ENCODE results near the gene UPK2. TPM values are rescaled to one million over a fixed set of nuclear protein-coding genes. Genes with fewer than 3 reads are reported as not detected.

The UPK2 gene
- total RNA-seq, 1 experiment from 2014 or later: 0.21 TPM

GRCh38 chr11:118914178-118914918 lies 41.8 kb upstream of the UPK2 start:
- Histone ChIP-seq H3K27me3 (ENCODE audit: control insufficient read depth, insufficient read depth, low read length) (no peaks in the 10 kb centered on the region), H3K4me3 (ENCODE audit: insufficient read depth, low read depth, low read length) (no peak overlapping the region), H3K36me3 (replicated peaks; ENCODE audit: control insufficient read depth, insufficient read depth, low read length) (no peaks in the 10 kb centered on the region)
- peak; percentile 59 for DNase-seq

DNA sequence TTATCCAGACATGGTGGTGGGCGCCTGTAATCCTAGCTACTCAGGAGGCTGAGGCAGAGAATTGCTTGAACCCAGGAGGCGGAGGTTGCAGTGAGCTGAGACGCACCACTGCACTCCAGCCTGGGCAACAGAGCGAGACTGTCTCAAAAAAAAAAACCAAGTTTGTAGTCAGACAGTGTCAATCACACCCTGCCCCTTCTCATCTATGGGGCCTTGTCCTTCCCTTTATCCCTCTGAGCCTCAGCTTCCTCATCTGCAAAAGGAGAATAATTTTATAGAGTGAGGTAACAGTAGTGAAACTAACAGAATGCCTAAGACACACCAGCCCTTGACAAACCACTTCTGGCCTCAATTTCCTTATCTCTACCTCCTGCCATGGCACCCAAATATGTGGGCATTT lies 41.1 kb upstream of the UPK2 start:
- H3K36me3 ChIP-seq (replicated peaks; ENCODE audit: control insufficient read depth, insufficient read depth, low read length): no peaks in the 10 kb centered on the region
- no peak overlapping the region for H3K4me3 ChIP-seq (ENCODE audit: insufficient read depth, low read depth, low read length)
- no peaks in the 10 kb centered on the region for H3K27me3 ChIP-seq (ENCODE audit: control insufficient read depth, insufficient read depth, low read length)
- no peak for DNase-seq

- Histone ChIP-seq H3K36me3 (replicated peaks; ENCODE audit: control insufficient read depth, insufficient read depth, low read length) (no peaks in the 10 kb centered on the region), H3K4me3 (ENCODE audit: insufficient read depth, low read depth, low read length) (no peak overlapping the region), H3K27me3 (ENCODE audit: control insufficient read depth, insufficient read depth, low read length) (no peaks in the 10 kb centered on the region)
- DNase-seq: no peak
These were observed 40.7 kb upstream of the UPK2 start for GRCh38 chr11:118915396-118915795.

DNA sequence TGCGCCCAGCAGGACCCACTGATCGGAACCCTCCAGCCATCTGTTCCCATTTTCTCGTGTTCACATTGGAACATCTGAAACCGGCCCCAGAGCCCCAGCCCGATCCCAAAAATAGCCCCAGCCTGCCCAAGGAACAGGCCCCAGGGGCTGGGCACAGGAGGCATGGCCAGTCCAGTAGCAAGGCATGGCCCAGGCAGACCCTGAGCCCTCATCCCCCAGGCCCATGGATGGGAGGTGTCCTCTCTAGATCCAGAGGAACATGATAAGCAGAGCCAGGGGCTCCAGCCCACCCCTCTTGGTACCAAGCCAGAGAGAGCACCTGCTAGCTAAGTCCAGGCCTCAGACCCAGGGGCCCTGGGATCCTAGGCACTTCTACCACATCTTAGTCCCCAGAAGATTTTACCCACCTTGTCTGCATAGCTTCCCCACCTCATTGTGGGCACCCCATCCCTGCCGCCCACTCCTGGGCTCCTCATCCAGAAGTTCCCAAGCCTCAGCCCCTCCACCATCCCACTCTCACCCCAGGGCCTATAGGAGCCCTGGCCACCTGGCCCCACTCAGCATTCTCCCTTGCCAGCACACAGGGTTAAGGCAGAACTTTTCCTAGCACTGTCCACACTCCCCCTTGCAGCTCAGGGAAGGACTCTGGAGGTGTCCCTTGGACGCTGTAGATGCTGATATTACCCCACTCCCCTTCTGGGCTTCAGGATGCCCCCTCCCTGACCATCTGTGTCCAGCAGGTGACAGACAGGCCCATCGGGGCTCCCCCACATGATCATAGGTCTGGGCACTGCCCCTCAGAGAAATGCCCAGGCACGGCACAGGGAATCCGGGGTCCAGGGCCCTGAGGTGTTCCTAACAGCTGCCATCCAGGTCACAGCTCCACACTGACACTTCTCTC lies 39.9 kb upstream of the UPK2 start:
- Histone ChIP-seq H3K36me3 (replicated peaks; ENCODE audit: control insufficient read depth, insufficient read depth, low read length) (no peaks in the 10 kb centered on the region), H3K27me3 (ENCODE audit: control insufficient read depth, insufficient read depth, low read length) (no peaks in the 10 kb centered on the region), H3K4me3 (ENCODE audit: insufficient read depth, low read depth, low read length) (no peak overlapping the region)
- DNase-seq: peak; percentile 16

GRCh38 chr11:118916842-118917388 lies 39.2 kb upstream of the UPK2 start:
- Histone ChIP-seq H3K4me3 (ENCODE audit: insufficient read depth, low read depth, low read length) (no peak overlapping the region), H3K27me3 (ENCODE audit: control insufficient read depth, insufficient read depth, low read length) (no peaks in the 10 kb centered on the region), H3K36me3 (replicated peaks; ENCODE audit: control insufficient read depth, insufficient read depth, low read length) (no peaks in the 10 kb centered on the region)
- peak; percentile 70 for DNase-seq

DNA sequence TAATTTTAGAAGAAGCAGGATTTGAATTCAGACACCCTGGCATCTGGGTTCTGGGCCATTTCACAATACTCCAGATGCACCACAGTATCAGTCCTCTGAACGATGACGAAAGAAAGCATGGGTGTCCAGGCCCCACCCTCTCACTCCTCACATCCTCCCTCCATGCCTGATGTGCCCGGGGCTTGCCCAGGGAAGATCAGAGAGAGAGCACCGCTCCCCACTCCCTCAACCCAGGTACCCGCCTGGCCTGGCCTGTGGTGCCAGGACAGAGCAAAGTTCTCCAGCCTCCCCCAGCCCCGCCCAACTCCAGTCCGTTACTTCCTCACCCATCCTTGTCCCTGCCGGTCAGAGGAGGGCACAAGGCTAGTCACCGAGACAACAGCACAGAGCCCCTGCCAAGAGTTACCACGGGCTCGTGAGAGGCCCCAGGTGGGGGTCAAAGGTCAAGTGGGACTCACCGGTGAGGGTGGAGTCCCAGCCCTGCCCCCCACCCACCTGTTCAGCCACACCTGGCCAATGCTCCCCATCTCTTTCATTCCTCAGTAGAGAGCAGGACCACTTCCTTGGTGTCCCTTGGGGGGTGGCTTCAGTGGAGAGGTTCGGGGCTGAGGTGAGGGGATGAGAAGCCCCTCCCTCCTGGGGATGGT lies 38.5 kb upstream of the UPK2 start:
- Histone ChIP-seq H3K27me3 (ENCODE audit: control insufficient read depth, insufficient read depth, low read length) (no peaks in the 10 kb centered on the region), H3K36me3 (replicated peaks; ENCODE audit: control insufficient read depth, insufficient read depth, low read length) (no peaks in the 10 kb centered on the region), H3K4me3 (ENCODE audit: insufficient read depth, low read depth, low read length) (peak overlapping the region; percentile 11; the same call in 1 of the 2 replicates)
- peak; percentile 52 for DNase-seq

DNA sequence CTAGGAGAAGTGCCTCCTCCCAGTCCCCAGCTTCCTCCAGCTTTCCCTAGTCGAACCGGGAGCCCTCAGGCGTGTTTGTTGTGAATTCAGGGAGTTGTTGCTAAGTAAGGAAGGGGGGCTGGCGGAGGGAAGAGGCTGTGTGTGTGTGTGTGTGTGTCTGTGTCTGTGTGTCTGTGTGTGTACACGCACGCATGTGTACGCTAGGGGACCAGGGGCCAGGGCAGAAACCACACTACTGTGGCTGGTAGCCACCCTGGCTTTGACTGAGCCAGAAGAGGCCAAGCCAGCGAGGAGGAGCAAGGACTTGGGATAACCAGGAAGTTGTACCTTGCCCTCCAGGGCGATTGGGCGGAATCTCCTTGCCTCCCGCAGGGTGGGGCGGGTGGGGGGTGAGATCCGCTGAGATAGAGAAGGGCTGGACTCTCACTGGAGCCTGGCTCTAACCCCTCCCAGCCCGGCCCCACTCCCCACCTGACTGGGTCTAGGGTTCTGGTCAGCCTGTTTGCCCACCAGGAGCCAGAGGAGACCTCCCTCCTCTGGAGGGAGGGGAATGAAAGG lies 37.9 kb upstream of the UPK2 start:
- peak; percentile 78 for DNase-seq
- Histone ChIP-seq H3K36me3 (replicated peaks; ENCODE audit: control insufficient read depth, insufficient read depth, low read length) (no peaks in the 10 kb centered on the region), H3K4me3 (ENCODE audit: insufficient read depth, low read depth, low read length) (peak overlapping the region; percentile 34), H3K27me3 (ENCODE audit: control insufficient read depth, insufficient read depth, low read length) (no peaks in the 10 kb centered on the region)

DNA sequence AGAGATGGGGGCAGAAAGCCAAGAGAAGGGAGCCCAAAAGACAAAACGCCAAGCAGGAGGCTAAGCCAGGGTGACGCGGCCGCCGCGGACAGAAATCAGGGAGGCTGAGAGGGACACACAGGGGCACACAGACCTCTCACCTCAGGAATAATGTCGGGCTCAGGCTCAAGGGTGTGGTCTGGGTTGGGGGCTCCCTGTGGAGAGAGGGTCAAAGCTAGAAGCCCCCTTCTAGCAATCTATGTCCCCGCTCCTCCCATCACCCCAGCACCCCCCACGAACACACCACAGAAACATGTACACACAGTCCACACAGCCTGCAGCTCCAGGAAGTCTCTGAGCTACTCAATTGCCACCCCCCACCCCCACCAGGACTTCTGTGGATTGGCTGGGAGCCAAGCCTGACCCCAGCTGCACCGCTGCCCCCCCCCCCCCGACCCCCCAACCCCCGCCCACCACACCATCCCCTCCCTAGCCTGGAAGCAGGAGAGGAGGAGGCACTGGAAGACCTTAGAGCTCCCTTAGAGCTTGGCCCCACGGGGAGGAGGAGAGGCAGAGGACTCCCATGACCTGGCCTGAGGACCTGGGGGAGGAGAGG lies 37.3 kb upstream of the UPK2 start:
- DNase-seq: no peak
- no peaks in the 10 kb centered on the region for H3K36me3 ChIP-seq (replicated peaks; ENCODE audit: control insufficient read depth, insufficient read depth, low read length)
- peak overlapping the region; percentile 34 for H3K4me3 ChIP-seq (ENCODE audit: insufficient read depth, low read depth, low read length)
- no peaks in the 10 kb centered on the region for H3K27me3 ChIP-seq (ENCODE audit: control insufficient read depth, insufficient read depth, low read length)

DNA sequence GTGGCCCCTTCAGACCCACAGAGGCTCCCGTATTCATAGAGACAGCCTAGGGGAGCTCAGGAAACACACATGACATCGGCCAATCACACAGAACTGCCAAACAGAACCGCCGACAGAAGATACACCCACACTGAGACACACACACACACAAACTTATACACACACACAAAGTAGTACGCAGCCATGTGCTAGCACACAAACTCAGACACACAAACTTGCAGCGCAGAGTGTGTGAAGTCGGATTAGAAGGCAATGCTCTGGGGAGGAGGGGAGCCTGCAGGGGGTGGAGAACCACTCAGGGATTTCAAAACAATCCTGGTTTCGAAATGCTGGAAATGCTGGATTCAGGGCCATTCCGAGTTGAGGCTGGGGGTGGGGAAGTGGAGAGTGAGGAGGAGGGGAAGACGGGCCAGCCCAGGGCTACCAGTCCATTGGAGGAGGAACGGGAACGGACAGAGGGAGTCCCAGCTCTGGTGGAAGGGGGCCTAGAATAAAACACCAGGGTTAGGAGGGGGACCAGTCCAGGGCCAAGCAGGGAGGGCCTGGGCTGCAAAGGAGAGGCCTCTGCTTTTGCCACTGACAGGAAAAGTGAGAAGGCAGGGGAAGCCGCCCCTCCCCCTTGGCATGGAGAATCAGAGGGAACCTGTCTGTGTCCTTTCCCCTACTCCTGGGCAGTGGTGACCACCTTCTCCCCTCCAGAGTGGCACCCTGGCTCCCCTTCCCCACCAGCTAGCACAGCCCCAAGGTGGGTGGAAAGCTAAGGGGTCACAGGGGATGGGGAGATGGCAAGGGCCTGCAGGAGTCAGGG lies 34.8 kb upstream of the UPK2 start:
- Histone ChIP-seq H3K36me3 (replicated peaks; ENCODE audit: control insufficient read depth, insufficient read depth, low read length) (no peaks in the 10 kb centered on the region), H3K27me3 (ENCODE audit: control insufficient read depth, insufficient read depth, low read length) (no peaks in the 10 kb centered on the region; the same call in 1 of the 2 replicates), H3K4me3 (ENCODE audit: insufficient read depth, low read depth, low read length) (peak overlapping the region; percentile 15)
- DNase-seq: peak; percentile 82

DNA sequence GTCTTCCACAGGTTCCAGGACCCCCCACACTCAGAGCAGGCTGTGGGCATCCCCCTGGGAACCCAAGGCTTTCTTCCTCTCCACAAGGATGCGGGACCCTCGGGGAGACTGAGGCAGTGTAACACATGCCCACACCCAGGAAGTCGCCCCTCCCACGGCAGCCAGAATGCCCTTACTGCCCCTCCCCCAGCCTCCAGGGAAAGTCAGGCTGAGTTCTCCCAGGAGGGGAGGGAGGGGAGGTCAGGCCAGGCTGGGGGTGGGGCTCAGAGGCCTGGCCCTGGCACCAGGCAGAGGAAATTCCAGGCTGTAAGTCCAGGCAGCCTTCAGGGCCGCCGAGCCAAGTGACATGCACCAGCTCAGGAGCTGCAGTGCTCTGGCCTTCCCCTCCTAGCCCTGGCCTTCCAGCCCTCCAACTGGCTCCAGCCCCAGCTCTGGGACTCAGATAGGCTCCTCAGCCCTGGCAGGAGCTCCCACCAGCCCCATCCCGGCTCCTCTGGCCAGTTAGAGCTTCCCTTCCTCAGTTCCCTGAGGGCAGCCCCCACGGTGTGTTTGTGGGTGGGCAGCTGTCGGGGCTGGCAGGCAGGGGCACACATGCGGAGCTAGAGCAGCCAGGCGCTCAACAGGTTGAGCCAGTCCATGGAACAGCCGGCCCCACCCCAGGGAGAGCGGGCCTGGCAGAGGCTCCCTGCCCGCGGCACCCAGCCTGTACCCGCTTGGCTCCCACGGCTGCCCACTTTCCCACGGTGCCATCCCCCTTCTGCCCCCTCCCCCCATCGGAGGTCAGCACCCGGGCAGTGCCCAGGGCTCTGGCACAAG lies 34.0 kb upstream of the UPK2 start:
- Histone ChIP-seq H3K27me3 (ENCODE audit: control insufficient read depth, insufficient read depth, low read length) (no peaks in the 10 kb centered on the region; the same call in 1 of the 2 replicates), H3K36me3 (replicated peaks; ENCODE audit: control insufficient read depth, insufficient read depth, low read length) (no peaks in the 10 kb centered on the region), H3K4me3 (ENCODE audit: insufficient read depth, low read depth, low read length) (peak overlapping the region; percentile 15)
- peak; percentile 92 for DNase-seq

DNA sequence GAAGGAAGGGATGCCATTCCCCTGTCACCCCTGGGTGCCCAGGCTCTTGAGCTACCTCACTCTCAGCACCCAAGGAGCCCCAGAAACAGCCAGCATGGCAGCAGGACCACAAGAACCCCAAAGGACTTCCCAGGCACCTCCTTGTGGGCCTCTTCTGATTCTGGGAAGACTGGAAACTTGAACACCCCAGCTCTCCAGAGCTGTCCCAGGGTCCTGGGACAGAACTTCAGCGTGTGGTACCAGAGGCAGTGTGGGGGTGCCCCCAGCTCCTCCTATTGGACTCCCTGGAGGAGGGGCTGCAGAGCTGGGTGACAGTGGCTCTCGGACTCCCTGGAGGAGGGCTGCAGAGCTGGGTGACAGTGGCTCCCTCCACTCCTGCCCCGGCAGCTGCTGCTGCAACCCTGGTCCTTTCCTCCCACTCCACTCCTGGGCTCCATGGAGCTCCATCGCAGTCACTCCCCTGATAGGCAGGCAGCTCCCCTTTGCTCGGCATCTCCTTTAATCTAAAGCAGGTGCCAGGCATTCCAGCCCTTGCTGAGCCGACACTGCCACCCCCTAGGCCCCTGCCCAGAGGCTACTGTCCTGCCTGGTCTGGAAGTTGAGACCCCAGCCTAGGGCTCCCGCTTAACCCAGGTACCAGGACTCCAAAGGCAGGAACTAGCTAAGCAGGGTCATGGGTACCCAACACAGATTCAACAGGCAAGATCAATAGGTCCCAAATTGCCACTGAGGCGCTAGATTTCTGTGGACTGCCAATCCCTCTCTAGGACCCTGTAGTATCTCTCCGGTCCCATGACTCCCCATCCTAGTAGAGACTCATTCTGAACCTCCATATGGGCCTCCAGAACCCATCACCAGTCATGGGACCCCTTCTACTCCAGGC lies 33.1 kb upstream of the UPK2 start:
- Histone ChIP-seq H3K36me3 (replicated peaks; ENCODE audit: control insufficient read depth, insufficient read depth, low read length) (no peaks in the 10 kb centered on the region), H3K4me3 (ENCODE audit: insufficient read depth, low read depth, low read length) (no peak overlapping the region), H3K27me3 (ENCODE audit: control insufficient read depth, insufficient read depth, low read length) (no peaks in the 10 kb centered on the region; the same call in 1 of the 2 replicates)
- peak; percentile 32 for DNase-seq
